Neural cell (in vitro differentiated cells): ENCODE results near the gene MTRFR.

ENCODE experiments used
- CTCF ChIP-seq: fragments of 450-650 bp; IDR thresholded peaks from 2 replicates; pipeline ENCODE4 v1.5.1; 2014; ENCODE audit warnings: antibody characterized with exemption, mild to moderate bottlenecking, moderate library complexity; ENCODE audit not compliant: poor library complexity, severe bottlenecking
- EP300 ChIP-seq: fragments of 450-650 bp; conservative IDR thresholded peaks from 2 replicates; pipeline ENCODE4 v1.6.1; 2014; ENCODE audit warnings: antibody characterized with exemption, mild to moderate bottlenecking, moderate library complexity; ENCODE audit not compliant: poor library complexity, severe bottlenecking
- EZH2 ChIP-seq: fragments of 200-600, 300-800 bp; shearing (Covaris generic), sonication (generic); IDR thresholded peaks from 2 replicates; pipeline ENCODE4 v1.6.1; 2014; ENCODE audit warnings: antibody characterized with exemption, low read length, borderline replicate concordance, mild to moderate bottlenecking; ENCODE audit not compliant: insufficient read depth, poor library complexity, severe bottlenecking
- MXI1 ChIP-seq: fragments of 450-650 bp; conservative IDR thresholded peaks from 2 replicates; pipeline ENCODE4 v1.6.1; 2014; ENCODE audit warnings: antibody characterized with exemption, mild to moderate bottlenecking; ENCODE audit not compliant: poor library complexity, severe bottlenecking
- POLR2AphosphoS5 ChIP-seq: IDR thresholded peaks from 2 replicates; pipeline ENCODE4 v1.6.1; 2012
- RAD21 ChIP-seq: fragments of 450-650 bp; conservative IDR thresholded peaks from 2 replicates; pipeline ENCODE4 v1.6.1; 2014; ENCODE audit warnings: antibody characterized with exemption, mild to moderate bottlenecking, moderate library complexity
- REST ChIP-seq: IDR thresholded peaks from 2 replicates; pipeline ENCODE4 v1.6.1; 2012; ENCODE audit warnings: borderline replicate concordance
- SMC3 ChIP-seq: fragments of 450-650 bp; conservative IDR thresholded peaks from 2 replicates; pipeline ENCODE4 v1.6.1; 2014; ENCODE audit warnings: antibody characterized with exemption, mild to moderate bottlenecking, moderate library complexity; ENCODE audit not compliant: poor library complexity

- TF ChIP-seq CTCF (no peak), POLR2AphosphoS5 (no peak), EZH2 (no peak), REST (no peak), SMC3 (no peak), MXI1 (no peak), EP300 (no peak), RAD21 (no peak)
These were observed 5.5 kb upstream of the MTRFR start for GRCh38 chr12:123227581-123228258.
